8988T (cell line): ENCODE data around the gene KRT4.

Experiments used
- DNase-seq: peaks from one replicate; pipeline ENCODE4 v3.0.0; 2011

The KRT4 gene

GRCh38 chr12:52791271-52792184 lies 22.4 kb downstream of the KRT4 start:
- no peak for DNase-seq

DNA sequence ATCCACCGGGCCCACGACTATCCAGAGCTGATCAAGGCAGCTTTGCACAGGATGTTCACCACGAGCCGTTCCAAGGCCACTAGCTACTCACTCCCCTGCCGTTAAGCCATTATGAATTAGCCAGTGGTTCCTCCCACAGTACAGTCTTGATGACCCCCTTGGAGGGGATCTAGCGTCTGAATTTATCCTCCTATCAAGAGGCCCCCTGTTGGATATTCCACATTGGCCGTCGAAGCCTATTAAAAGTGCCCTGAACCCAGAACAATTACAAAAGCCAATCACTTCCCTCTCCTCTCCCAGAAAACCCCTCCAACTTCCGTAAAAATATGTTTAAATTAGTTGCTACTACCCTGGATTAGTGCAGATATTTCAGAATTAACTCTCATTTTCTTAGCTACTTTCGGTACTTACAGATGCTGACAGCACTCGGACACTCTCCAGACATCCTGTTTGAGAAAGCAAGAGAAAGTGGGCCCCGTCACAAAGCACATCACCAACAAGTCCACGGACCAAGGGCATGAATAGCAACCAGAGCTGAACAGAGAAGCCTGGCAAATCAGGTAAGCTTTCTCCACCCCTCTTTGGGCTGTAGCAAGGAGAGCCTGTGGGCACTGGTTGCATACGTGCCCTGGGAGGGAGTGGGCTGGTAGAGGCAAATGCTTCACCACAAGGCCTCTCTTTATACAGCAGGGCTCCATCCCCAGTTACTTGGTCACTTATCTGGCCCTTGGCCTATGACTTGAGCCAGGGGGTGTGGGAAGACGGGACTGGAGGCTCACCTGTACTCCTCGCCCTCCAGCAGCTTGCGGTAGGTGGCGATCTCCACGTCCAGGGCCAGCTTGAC lies 23.3 kb downstream of the KRT4 start:
- no peak for DNase-seq

GRCh38 chr12:52789637-52790426 lies 24.1 kb downstream of the KRT4 start:
- no peak for DNase-seq

GRCh38 chr12:52788876-52789636 lies 24.9 kb downstream of the KRT4 start:
- no peak for DNase-seq

GRCh38 chr12:52788192-52788875 lies 25.6 kb downstream of the KRT4 start:
- DNase-seq = no peak

DNA sequence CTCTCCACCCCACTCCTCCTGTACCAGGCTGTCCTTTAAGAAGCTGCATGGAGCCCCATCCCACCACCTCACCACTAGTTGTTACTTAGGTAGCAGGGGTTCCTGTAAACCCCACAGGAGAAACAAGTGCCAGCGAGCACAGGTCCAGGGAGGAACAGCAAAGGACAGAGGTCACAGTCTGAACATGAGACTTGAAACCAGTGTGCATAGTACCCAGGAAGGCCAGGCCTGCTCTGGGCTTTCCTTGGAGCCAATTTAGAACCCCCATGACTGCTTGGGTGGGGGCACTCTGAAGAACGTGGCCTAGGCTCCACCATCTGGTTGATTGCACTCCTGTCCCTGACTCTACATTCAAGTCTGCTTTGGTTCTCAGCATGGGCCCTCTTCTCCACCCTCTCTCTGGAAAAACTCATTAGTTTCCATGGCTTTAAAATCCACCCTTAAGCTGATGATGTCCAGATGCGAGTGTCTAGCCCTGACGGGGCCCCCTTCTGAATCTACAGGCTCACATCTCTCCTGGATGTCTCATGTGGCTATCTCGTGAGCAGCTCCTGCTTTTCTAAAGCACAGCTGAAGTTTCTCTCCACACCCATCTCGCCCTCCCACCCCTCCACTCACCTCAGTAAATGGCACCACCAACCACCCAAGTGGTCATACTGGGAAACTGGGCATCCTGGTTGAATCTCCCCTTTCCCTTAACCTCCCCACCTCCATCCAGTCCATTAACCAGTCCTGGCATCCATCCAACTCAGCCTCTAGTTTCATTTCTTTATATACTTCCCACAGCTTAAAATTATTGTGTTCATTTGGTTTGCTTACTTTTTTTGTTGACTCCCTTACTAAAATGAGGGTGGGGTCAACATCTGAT lies 26.4 kb downstream of the KRT4 start:
- no peak for DNase-seq

GRCh38 chr12:52784909-52785308 lies 29.0 kb downstream of the KRT4 start:
- DNase-seq = no peak

- DNase-seq = no peak
Measured at GRCh38 chr12:52783563-52784316, 30.2 kb downstream of the KRT4 start.

- DNase-seq = no peak
Measured at GRCh38 chr12:52782502-52782901, 31.4 kb downstream of the KRT4 start.

DNA sequence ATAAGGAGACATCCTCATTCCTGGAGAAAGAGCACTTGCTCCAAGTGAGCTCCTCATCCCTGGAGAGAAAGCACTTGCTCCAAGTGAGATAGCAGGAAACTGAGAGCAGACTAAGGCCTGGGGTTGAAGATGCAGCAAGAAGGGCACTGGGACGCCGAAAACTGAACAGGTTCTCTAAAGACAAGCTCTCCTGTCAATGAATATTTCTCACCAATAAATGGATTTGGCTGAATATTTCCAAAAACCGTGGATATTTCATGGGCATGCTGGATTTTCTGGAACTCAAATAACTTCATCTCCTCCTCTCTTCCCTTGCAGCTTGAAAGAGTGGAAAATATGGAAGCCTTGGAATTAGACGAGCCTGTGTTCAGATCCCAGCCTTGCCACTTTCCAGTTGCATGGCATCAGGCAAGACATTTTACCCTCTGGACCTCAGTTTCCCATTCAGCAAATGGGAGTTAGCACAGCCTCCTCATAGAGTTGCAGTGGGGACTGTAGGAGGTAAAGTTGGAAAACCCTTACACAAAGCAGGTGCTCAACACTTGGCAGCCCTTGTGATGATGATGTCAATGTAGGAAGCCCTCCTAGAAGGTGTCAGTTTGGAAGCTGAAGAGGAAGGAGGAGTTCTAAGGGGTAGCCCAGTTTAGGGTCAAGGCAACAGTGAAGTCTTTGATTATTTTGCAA lies 32.4 kb downstream of the KRT4 start:
- DNase-seq = no peak

GRCh38 chr12:52779914-52780313 lies 34.0 kb downstream of the KRT4 start:
- no peak for DNase-seq

- no peak for DNase-seq
Measured at GRCh38 chr12:52778833-52779232, 35.1 kb downstream of the KRT4 start.

DNA sequence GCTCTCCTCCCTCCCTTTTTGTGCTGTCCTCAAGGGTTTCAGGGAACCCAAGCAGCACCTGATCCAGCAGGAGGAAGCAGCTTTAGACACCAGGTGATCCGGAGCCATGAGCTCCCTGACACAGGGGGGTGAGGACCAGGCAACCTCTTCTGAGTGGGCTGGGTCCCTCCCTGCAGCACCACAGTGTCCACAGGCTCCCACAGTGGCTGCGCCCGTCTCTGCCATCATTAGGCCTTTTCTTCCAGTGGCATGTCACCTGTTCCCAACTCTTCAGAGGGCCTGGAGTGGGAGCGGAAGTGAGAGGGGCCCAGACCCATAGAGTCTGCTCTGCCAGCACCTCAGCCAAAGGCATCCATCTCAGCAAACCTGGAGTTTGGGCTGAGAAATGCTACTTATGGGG lies 36.4 kb downstream of the KRT4 start:
- DNase-seq = no peak

GRCh38 chr12:52776913-52777395 lies 37.0 kb downstream of the KRT4 start, which contains the start of gene KRT76:
KRT76 (minus strand) TSS chr12:52777345; CDS start chr12:52777291, 54 bp downstream.
- no peak for DNase-seq

DNA sequence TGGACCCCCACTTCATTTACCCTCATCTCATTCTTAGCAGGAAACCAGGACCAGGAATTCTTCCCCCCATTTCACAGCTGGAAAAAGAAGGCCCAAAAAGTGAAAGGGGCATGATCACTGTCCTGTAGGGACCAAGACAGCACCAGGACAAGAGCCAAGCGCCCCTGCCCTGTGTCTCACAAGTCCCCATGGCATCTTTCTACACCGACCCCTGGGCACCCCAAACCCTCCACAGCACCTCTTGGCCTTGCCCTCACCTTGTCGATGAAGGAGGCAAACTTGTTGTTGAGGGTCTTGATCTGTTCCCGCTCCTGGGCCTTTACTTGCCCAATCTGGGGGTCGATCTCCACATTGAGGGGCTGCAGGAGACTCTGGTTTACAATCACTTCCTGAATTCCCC lies 37.5 kb downstream of the KRT4 start:
- no peak for DNase-seq

DNA sequence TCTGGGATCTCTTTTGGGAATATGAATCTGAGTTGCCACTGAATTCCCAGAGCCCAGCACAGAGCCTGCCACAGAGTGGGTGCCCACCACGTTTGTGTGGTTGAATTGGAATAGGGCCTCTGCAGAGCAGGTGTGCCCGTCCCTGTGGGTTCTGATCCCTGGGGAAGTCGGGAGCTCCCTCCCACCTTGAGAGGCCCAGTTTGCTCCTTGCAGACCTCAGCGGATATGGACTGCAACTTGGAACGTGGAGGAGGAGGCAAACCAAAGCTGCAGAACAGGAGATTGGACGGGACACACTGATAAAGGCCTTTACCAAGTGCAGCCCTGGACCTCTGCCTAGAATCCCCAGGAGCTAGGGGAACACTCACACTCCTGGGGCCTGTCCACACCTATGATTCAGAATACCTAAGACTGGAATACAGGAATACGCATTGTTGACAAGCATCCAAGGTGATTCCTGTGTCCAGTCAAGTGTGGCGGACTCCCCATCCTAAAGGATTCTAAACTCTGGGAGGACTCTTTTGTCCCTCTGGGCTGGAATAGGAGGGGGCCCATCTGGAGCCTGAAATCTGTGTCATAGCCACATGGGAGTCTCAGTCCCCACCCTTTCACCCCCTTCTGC lies 39.2 kb downstream of the KRT4 start:
- DNase-seq = no peak

- DNase-seq = no peak
Measured at GRCh38 chr12:52772772-52773171, 41.1 kb downstream of the KRT4 start.

GRCh38 chr12:52772188-52772587 lies 41.7 kb downstream of the KRT4 start:
- DNase-seq = no peak

DNA sequence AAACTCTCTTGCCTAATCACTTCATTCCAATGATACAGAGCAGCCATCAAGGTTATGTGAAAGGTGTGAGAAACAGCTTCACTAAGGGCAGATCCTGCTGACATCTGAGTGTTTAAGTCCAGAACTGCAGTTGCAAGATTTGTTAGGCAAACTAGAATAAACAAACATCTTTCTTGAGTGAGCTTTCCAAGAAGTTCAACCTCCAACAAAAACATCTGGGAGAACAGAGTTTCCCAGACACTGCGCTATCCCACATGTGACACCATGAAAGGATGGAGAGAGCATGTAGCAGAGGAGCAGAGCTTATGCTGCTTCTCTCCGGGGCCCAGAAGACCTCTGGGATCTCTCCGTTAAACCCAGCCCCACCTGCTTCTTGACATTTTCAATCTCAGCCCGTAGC lies 42.4 kb downstream of the KRT4 start:
- no peak for DNase-seq
